ENCODE data around the gene TMUB1. TPM values are rescaled to one million over a fixed set of nuclear protein-coding genes. Genes with fewer than 3 reads are reported as not detected.

TMUB1 gene
- total RNA-seq, 1 experiment from 2014 or later, result 45.4 TPM

- no peak overlapping the region for H3K18ac ChIP-seq (ENCODE audit: insufficient read length, low read depth, low read length)
- H3K27me3 Mint-ChIP-seq (ENCODE audit: low read depth), result peaks cover 1% of the 10 kb centered on the region; the same call in 1 of the 2 replicates
- H3K4me1 ChIP-seq (ENCODE audit: insufficient read depth, low read length), result no peaks in the 10 kb centered on the region
- no peak overlapping the region for H3K27ac ChIP-seq (ENCODE audit: insufficient read length, low read depth, low read length)
- H4K5ac ChIP-seq (ENCODE audit: insufficient read length, low read depth, low read length), result no peak overlapping the region
- H3K79me2 ChIP-seq (ENCODE audit: insufficient read depth, low read length), result no peaks in the 10 kb centered on the region; the same call in 1 of the 2 replicates
- H2BK120ac ChIP-seq (ENCODE audit: low read depth, low read length, poor library complexity, severe bottlenecking), result no peak overlapping the region
- no peak overlapping the region for H2BK20ac ChIP-seq (ENCODE audit: low read depth, low read length, poor library complexity, severe bottlenecking)
- no peaks in the 10 kb centered on the region for H3K9me3 ChIP-seq (ENCODE audit: control insufficient read depth, low read depth, low read length)
- H3K9me3 Mint-ChIP-seq, result no peaks in the 10 kb centered on the region
- H2AFZ ChIP-seq (ENCODE audit: low read length), result no peak overlapping the region
- no peaks in the 10 kb centered on the region for H4K20me1 ChIP-seq (ENCODE audit: control insufficient read depth, insufficient read depth, insufficient read length)
- H2AK5ac ChIP-seq (ENCODE audit: insufficient read length, low read length), result no peak overlapping the region
- no peak overlapping the region for H3K4me2 ChIP-seq (ENCODE audit: insufficient read depth, insufficient read length, low read length)
- H3K23ac ChIP-seq (ENCODE audit: insufficient read length, low read depth, low read length), result no peak overlapping the region
- no peak for TF ChIP-seq CTCF (conservative IDR thresholded peaks at IDR 0.05)
- no peaks in the 10 kb centered on the region for H3K79me1 ChIP-seq (ENCODE audit: insufficient read depth, low read depth, low read length, poor library complexity, severe bottlenecking)
- no peak overlapping the region for H4K91ac ChIP-seq (ENCODE audit: insufficient read length, low read depth, low read length)
- H2BK15ac ChIP-seq (ENCODE audit: low read depth, low read length), result no peak overlapping the region
- H3K23me2 ChIP-seq (ENCODE audit: insufficient read length, low read depth, low read length, poor library complexity, severe bottlenecking), result peaks cover 3% of the 10 kb centered on the region
- no peak overlapping the region for H3K56ac ChIP-seq (ENCODE audit: insufficient read length, low read depth, low read length)
- no peak overlapping the region for H4K8ac ChIP-seq (replicated peaks; ENCODE audit: insufficient read length, low read depth, low read length)
- no peak overlapping the region for H3K14ac ChIP-seq (ENCODE audit: insufficient read depth, low read length)
- H3K27me3 ChIP-seq (ENCODE audit: insufficient read depth, low read length), result no peaks in the 10 kb centered on the region
- H2BK12ac ChIP-seq (ENCODE audit: insufficient read length, low read depth, low read length), result no peak overlapping the region
- H3K4me3 Mint-ChIP-seq, result peak overlapping the region; percentile 22 to 92; a peak in 3 of 5 replicates
- peaks cover 28 to 41% of the 10 kb centered on the region in 2 experiments for H3K4me1 Mint-ChIP-seq
- no peak overlapping the region for H3K9ac ChIP-seq (ENCODE audit: extremely low read depth, insufficient read length, low read length)
- H3T11ph ChIP-seq (ENCODE audit: low read length), result no peak overlapping the region
- no peak overlapping the region for H2BK5ac ChIP-seq (ENCODE audit: insufficient read length, low read length)
- peaks cover 13 to 32% (median 27%) of the 10 kb centered on the region in 3 experiments for H3K36me3 Mint-ChIP-seq (ENCODE audit: insufficient read depth in 1 of 3, low read depth in 3 of 3)
- no CpG with 5 or more reads among the region's 10 CpGs for WGBS (ENCODE audit: extremely low coverage, insufficient read length, low lambda C conversion rate)
- no peak for DNase-seq
- peak overlapping the region in 1 of 3 experiments; percentile 37; a peak in 2 of 7 replicates for H3K27ac Mint-ChIP-seq
- H3K4ac ChIP-seq (ENCODE audit: low read depth, low read length), result no peak overlapping the region
These were observed 5.5 kb downstream of the TMUB1 start for GRCh38 chr7:151077705-151078232.

All from H9 (cell line).